GM04503 (cell line): Measurements from ENCODE around the gene CRAMP1.

Experiments
- DNase-seq: peaks from one replicate; pipeline ENCODE4 v3.0.0-alpha.2; 2012; ENCODE audit warnings: low read depth

The CRAMP1 gene

GRCh38 chr16:1596516-1596915 lies 15.6 kb upstream of the CRAMP1 start:
- DNase-seq: no peak

GRCh38 chr16:1597154-1597553 lies 15.0 kb upstream of the CRAMP1 start:
- no peak for DNase-seq

- no peak for DNase-seq
Observed at GRCh38 chr16:1601031-1601430, 11.1 kb upstream of the CRAMP1 start.

- DNase-seq: no peak
Observed at GRCh38 chr16:1601489-1601888, 10.7 kb upstream of the CRAMP1 start.

- no peak for DNase-seq
Observed at GRCh38 chr16:1602285-1602684, 9.9 kb upstream of the CRAMP1 start.

GRCh38 chr16:1606774-1607173 lies 5.4 kb upstream of the CRAMP1 start:
- DNase-seq: no peak

GRCh38 chr16:1607971-1608370 lies 4.2 kb upstream of the CRAMP1 start:
- DNase-seq: no peak

GRCh38 chr16:1610071-1610898 lies 1.9 kb upstream of the CRAMP1 start:
- DNase-seq: peak; percentile 44

- DNase-seq: no peak
Observed at GRCh38 chr16:1610899-1611632, 1.1 kb upstream of the CRAMP1 start.

- DNase-seq: no peak
Observed at GRCh38 chr16:1613211-1613622, 1.1 kb downstream of the CRAMP1 start.

- no peak for DNase-seq
Observed at GRCh38 chr16:1613728-1614455, 1.7 kb downstream of the CRAMP1 start.

- no peak for DNase-seq
Observed at GRCh38 chr16:1614456-1615102, 2.4 kb downstream of the CRAMP1 start.

- DNase-seq: no peak
Observed at GRCh38 chr16:1615761-1616160, 3.6 kb downstream of the CRAMP1 start.

GRCh38 chr16:1619976-1620375 lies 7.8 kb downstream of the CRAMP1 start:
- DNase-seq: no peak

GRCh38 chr16:1620391-1620790 lies 8.2 kb downstream of the CRAMP1 start:
- no peak for DNase-seq

- DNase-seq: no peak
Observed at GRCh38 chr16:1621851-1622250, 9.7 kb downstream of the CRAMP1 start.

- no peak for DNase-seq
Observed at GRCh38 chr16:1626327-1626726, 14.2 kb downstream of the CRAMP1 start.

- DNase-seq: no peak
Observed at GRCh38 chr16:1626776-1627175, 14.6 kb downstream of the CRAMP1 start.

- DNase-seq: no peak
Observed at GRCh38 chr16:1630450-1631213, 18.5 kb downstream of the CRAMP1 start.

- DNase-seq: no peak
Observed at GRCh38 chr16:1631230-1631629, 19.1 kb downstream of the CRAMP1 start.

GRCh38 chr16:1631931-1632637 lies 19.9 kb downstream of the CRAMP1 start:
- no peak for DNase-seq
